ENCODE data around the gene LRRIQ3. TPM values are rescaled to one million over a fixed set of nuclear protein-coding genes. Genes with fewer than 3 reads are reported as not detected.
A peak's percentile ranks its signal among the peaks of the same experiment; 100 is the strongest.

The LRRIQ3 gene
- total RNA-seq = under 1 TPM in 3 of 6 donors, not detected in 3; 0.30 to 0.84 (median 0.31) TPM

DNA sequence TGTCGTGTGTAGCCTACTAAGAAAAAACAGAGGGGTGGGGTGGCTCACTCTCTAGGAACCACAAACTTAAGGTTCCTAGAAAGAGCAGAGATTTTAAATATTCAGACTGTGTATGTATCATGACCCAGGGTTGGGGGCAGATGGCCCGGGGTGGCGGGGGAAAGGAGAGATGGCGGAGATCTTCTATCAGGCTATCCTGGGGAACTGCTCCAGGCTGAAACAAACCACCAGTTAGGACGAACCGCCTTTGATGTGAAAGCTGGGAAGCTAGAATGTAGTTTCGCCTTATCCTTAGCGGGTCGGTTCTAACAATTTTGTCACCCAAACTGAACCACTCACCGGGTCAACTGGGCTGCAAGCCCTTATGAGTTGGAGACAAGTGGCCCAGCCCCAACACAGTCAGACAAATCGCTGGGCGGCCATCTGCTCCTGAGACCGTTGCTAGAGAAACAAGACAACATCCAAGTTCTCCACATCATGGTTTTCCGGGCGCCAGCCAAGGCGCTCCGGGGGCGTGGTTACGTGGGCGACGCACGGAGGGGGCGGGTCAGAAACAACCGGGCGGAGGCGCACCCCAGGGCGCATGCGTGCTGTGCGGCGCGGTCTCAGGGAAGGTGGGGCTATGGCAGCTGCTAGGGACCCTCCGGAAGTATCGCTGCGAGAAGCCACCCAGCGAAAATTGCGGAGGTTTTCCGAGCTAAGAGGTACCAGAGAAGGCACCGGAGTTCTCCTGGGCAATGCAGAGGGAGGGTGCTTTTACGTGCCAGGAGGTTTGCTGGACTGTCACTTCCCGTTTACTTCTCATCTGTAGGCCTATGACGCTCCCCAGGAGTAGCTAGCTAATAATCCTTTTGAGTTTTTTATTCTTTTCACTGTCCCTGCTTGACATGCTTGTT is at the start of gene LRRIQ3, which contains the start of gene FPGT:
LRRIQ3 (minus strand) TSS at position 520 of the 896 bp plus-strand sequence. CDS start 14,492 bp downstream, outside the sequence.
FPGT (plus strand) TSS at position 586 of the 896 bp plus-strand sequence; CDS start at position 623, 37 bp downstream.
- Histone ChIP-seq H3K9me3 (no peaks in the 10 kb centered on the region), H3K4me1 (peaks cover 0 to 16% (median 8%) of the 10 kb centered on the region in 4 donors), H3K27ac (peak within 1 kb of the TSS; percentile 82 to 89 (median 87)), H3K27me3 (no peaks in the 10 kb centered on the region), H3K4me3 (peak within 1 kb of the TSS; percentile 54 to 67 (median 62)), H3K36me3 (peaks cover 0 to 11% (median 2%) of the 10 kb centered on the region in 4 donors)
- DNase-seq (peak; percentile 93 to 99), ATAC-seq (ENCODE audit: low FRiP score in 2 of 2) (peak; percentile 100)
- WGBS, 2 donors = 6 to 16% methylated on average over 13 to 41 of the region's 41 CpGs
- TF ChIP-seq CTCF (IDR thresholded peaks at IDR 0.05) (no peak), EP300 (IDR thresholded peaks at IDR 0.05) (peak in 1 of 4 donors; percentile 51), POLR2A (IDR thresholded peaks at IDR 0.05) (peak in 3 of 4 donors; percentile 59 to 87 (median 78)), POLR2AphosphoS5 (IDR thresholded peaks at IDR 0.05) (peak; percentile 85 to 86)

GRCh38 chr1:74246315-74246714 is 48.3 kb upstream of the LRRIQ3 start:
- no peak for DNase-seq
- no peak overlapping the region for H3K27ac ChIP-seq
- 72 to 78% methylated on average over 2 of the region's 2 CpGs for WGBS, 2 donors
- peaks cover 0 to 8% (median 0%) of the 10 kb centered on the region in 4 donors for H3K9me3 ChIP-seq
- no peaks in the 10 kb centered on the region for H3K27me3 ChIP-seq
- no peak for ATAC-seq (ENCODE audit: low FRiP score in 2 of 2)
- no peak overlapping the region for H3K4me3 ChIP-seq
- peaks cover 0 to 3% (median 0%) of the 10 kb centered on the region in 4 donors for H3K4me1 ChIP-seq
- TF ChIP-seq POLR2AphosphoS5 (IDR thresholded peaks at IDR 0.05) = no peak
- TF ChIP-seq EP300 (IDR thresholded peaks at IDR 0.05) = no peak
- no peak for TF ChIP-seq CTCF (IDR thresholded peaks at IDR 0.05)
- no peak for TF ChIP-seq POLR2A (IDR thresholded peaks at IDR 0.05)
- H3K36me3 ChIP-seq = no peaks in the 10 kb centered on the region

GRCh38 chr1:74245168-74245772 is 47.3 kb upstream of the LRRIQ3 start:
- peaks cover 0 to 8% (median 0%) of the 10 kb centered on the region in 4 donors for H3K9me3 ChIP-seq
- TF ChIP-seq POLR2AphosphoS5 (IDR thresholded peaks at IDR 0.05) (no peak), POLR2A (IDR thresholded peaks at IDR 0.05) (no peak), CTCF (IDR thresholded peaks at IDR 0.05) (no peak), EP300 (IDR thresholded peaks at IDR 0.05) (no peak)
- no peak for ATAC-seq (ENCODE audit: low FRiP score in 2 of 2)
- no peak overlapping the region for H3K27ac ChIP-seq
- H3K27me3 ChIP-seq = no peaks in the 10 kb centered on the region
- no peak for DNase-seq
- H3K4me1 ChIP-seq = peaks cover 0 to 3% (median 0%) of the 10 kb centered on the region in 4 donors
- no peak overlapping the region for H3K4me3 ChIP-seq
- no peaks in the 10 kb centered on the region for H3K36me3 ChIP-seq
- 7 to 9% methylated on average over 2 of the region's 2 CpGs for whole genome bisulfite sequencing, 2 donors

DNA sequence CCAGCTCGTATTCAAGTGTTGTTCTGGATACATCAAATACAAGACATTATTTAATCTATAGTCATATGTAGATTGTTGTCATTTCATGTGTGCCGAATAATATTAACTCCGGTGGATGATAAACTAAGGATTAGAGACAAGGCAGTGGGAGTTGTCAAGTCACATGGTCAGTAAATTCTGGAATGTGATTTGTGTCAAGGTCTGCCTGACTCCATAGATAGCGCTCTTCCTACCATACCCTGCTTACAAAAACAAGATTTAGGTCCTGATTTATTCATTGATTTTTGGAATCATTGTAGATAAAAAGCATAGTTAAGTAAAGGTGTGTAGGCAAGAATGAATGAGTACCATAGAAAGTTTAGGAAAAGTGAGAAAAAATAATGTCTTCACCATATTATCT is 39.8 kb upstream of the LRRIQ3 start:
- Histone ChIP-seq H3K9me3 (no peaks in the 10 kb centered on the region), H3K4me3 (no peak overlapping the region), H3K27me3 (no peaks in the 10 kb centered on the region), H3K4me1 (no peaks in the 10 kb centered on the region), H3K36me3 (no peaks in the 10 kb centered on the region), H3K27ac (no peak overlapping the region)
- no peak for DNase-seq
- no peak for ATAC-seq (ENCODE audit: low FRiP score in 2 of 2)
- no peak for TF ChIP-seq EP300 (IDR thresholded peaks at IDR 0.05)
- no peak for TF ChIP-seq CTCF (IDR thresholded peaks at IDR 0.05)
- no peak for TF ChIP-seq POLR2A (IDR thresholded peaks at IDR 0.05)
- no peak for TF ChIP-seq POLR2AphosphoS5 (IDR thresholded peaks at IDR 0.05)
- WGBS, 2 donors = 87 to 92% methylated on average over 4 of the region's 4 CpGs

Measured in upper lobe of left lung (tissue), 6 donors.